Smooth muscle cell (in vitro differentiated cells): ENCODE results near the gene CASP2. TPM values are rescaled to one million over a fixed set of nuclear protein-coding genes. Genes with fewer than 3 reads are reported as not detected.
A peak's percentile ranks its signal among the peaks of the same experiment; 100 is the strongest.

Experiments used
- DNase-seq: peaks from one replicate; lab custom pipeline; 2025; ENCODE audit not compliant: unreplicated experiment; lab: John Stamatoyannopoulos, UW
- H2AFZ ChIP-seq: fragments of 200-600 bp; sonication (generic); 2 replicates; pipeline ENCODE4 v1.6.0; 2016; ENCODE audit warnings: antibody characterized with exemption, low read depth, mild to moderate bottlenecking
- H3F3A ChIP-seq: fragments of 200-600 bp; sonication (generic); 2 replicates; pipeline ENCODE4 v1.6.0; 2017; ENCODE audit warnings: antibody characterized with exemption, low read depth
- H3K27ac ChIP-seq: fragments of 200-600 bp; sonication (generic); 2 replicates; pipeline ENCODE4 v1.5.1; 2016; ENCODE audit warnings: low read depth, mild to moderate bottlenecking
- H3K27me3 ChIP-seq: fragments of 200-600 bp; sonication (generic); 2 replicates; pipeline ENCODE4 v1.6.1; 2016; ENCODE audit warnings: low read depth, mild to moderate bottlenecking
- H3K36me3 ChIP-seq: fragments of 200-600 bp; sonication (generic); 2 replicates; pipeline ENCODE4 v1.5.1; 2016; ENCODE audit warnings: low read depth
- H3K4me1 ChIP-seq: fragments of 200-600 bp; sonication (generic); 2 replicates; pipeline ENCODE4 v1.5.1; 2016; ENCODE audit warnings: low read depth
- H3K4me2 ChIP-seq: fragments of 200-600 bp; sonication (generic); 2 replicates; pipeline ENCODE4 v1.6.0; 2016; ENCODE audit warnings: mild to moderate bottlenecking
- H3K4me3 ChIP-seq: fragments of 200-600 bp; sonication (generic); 2 replicates; pipeline ENCODE4 v1.5.1; 2016; ENCODE audit warnings: mild to moderate bottlenecking
- H3K79me2 ChIP-seq: fragments of 200-600 bp; sonication (generic); 2 replicates; pipeline ENCODE4 v1.6.0; 2016; ENCODE audit warnings: low read depth, mild to moderate bottlenecking
- H3K9ac ChIP-seq: fragments of 200-600 bp; sonication (generic); 2 replicates; pipeline ENCODE4 v1.6.0; 2016; ENCODE audit warnings: low read depth
- H3K9me3 ChIP-seq: fragments of 200-600 bp; sonication (generic); replicated peaks from 2 replicates; pipeline ENCODE4 v1.5.1; 2016; ENCODE audit warnings: low read depth
- H4K20me1 ChIP-seq: fragments of 200-600 bp; sonication (generic); 2 replicates; pipeline ENCODE4 v1.6.0; 2016; ENCODE audit warnings: low read depth
- CTCF ChIP-seq: fragments of 200-600 bp; sonication (generic); IDR thresholded peaks from 2 replicates; pipeline ENCODE4 v1.5.1; 2017; ENCODE audit warnings: borderline replicate concordance, mild to moderate bottlenecking, antibody characterized with exemption; ENCODE audit not compliant: insufficient read depth, poor library complexity, severe bottlenecking
- WGBS: methylation state at CpG from one replicate; pipeline ENCODE4 v1.1.7; 2016; ENCODE audit warnings: low lambda C conversion rate; 5-methylcytosine and 5-hydroxymethylcytosine counted together
- polyA plus RNA-seq: library from polyadenylated mRNA; unstranded; fragments of >200 nt; fragmentation: Nextera tagmentation; extraction: Ambion mirVana; gene quantifications from 2 replicates; pipeline ENCODE4 v1.2.1, GENCODE V29; 2016
- total RNA-seq: library from RNA; depleted of rRNA; stranded (reverse); fragments of >200 nt; gene quantifications from 2 replicates; pipeline ENCODE4 v1.2.3, GENCODE V29; 2014

The CASP2 gene
- total and polyA plus RNA-seq, 2 experiments from 2014 or later: 8.1 to 22.0 TPM

GRCh38 chr7:143337216-143337615 is 49.1 kb downstream of the CASP2 start:
- Histone ChIP-seq H3F3A (no peaks in the 10 kb centered on the region), H3K27ac (no peak overlapping the region), H3K9ac (no peak overlapping the region), H4K20me1 (no peaks in the 10 kb centered on the region), H3K79me2 (no peaks in the 10 kb centered on the region), H3K27me3 (peaks cover 9% of the 10 kb centered on the region), H3K4me2 (no peak overlapping the region), H3K4me3 (no peak overlapping the region), H3K4me1 (no peaks in the 10 kb centered on the region), H2AFZ (no peak overlapping the region), H3K9me3 (no peaks in the 10 kb centered on the region), H3K36me3 (no peaks in the 10 kb centered on the region)
- DNase-seq: no peak
- 90% methylated on average over 3 of the region's 3 CpGs for WGBS
- TF ChIP-seq CTCF: no peak

GRCh38 chr7:143341842-143342241 is 53.7 kb downstream of the CASP2 start:
- no peak overlapping the region for H3K4me2 ChIP-seq
- H3K79me2 ChIP-seq: no peaks in the 10 kb centered on the region
- no peak overlapping the region for H3K9ac ChIP-seq
- H3K36me3 ChIP-seq: no peaks in the 10 kb centered on the region
- no peaks in the 10 kb centered on the region for H3K9me3 ChIP-seq
- no peak overlapping the region for H3K4me3 ChIP-seq
- H4K20me1 ChIP-seq: no peaks in the 10 kb centered on the region
- 93% methylated on average over 8 of the region's 8 CpGs for WGBS
- H3F3A ChIP-seq: no peaks in the 10 kb centered on the region
- no peak for DNase-seq
- H3K27ac ChIP-seq: no peak overlapping the region
- H3K27me3 ChIP-seq: peaks cover 24% of the 10 kb centered on the region
- H2AFZ ChIP-seq: no peak overlapping the region
- no peak for TF ChIP-seq CTCF
- peaks cover 3% of the 10 kb centered on the region for H3K4me1 ChIP-seq

DNA sequence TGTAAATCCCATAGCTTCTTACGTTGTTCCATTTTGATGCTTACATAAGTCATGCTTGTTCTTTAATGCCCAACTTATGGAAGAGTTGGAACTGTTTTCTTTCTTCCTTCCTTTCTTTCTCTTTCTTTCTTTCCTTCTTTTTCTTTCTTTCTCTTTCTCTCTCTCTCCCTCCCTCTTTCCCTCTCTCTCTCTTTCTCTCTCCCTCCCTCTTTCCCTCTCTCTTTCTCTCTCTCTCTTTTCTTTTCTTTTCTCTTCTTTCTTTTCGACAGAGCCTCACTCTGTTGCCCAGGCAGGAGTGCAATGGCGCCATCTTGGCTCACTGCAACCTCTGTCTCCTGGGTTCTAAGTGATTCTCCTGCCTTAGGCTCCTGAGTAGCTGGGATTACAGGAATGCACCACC is 55.4 kb downstream of the CASP2 start:
- H3K9ac ChIP-seq: no peak overlapping the region
- no peak overlapping the region for H2AFZ ChIP-seq
- H3K27me3 ChIP-seq: peaks cover 19% of the 10 kb centered on the region
- no peaks in the 10 kb centered on the region for H3F3A ChIP-seq
- peaks cover 3% of the 10 kb centered on the region for H3K4me1 ChIP-seq
- no peak overlapping the region for H3K4me2 ChIP-seq
- H3K9me3 ChIP-seq: no peaks in the 10 kb centered on the region
- H4K20me1 ChIP-seq: no peaks in the 10 kb centered on the region
- H3K27ac ChIP-seq: no peak overlapping the region
- no peak for TF ChIP-seq CTCF
- WGBS: 68% methylated on average over 3 of the region's 3 CpGs
- H3K36me3 ChIP-seq: no peaks in the 10 kb centered on the region
- no peaks in the 10 kb centered on the region for H3K79me2 ChIP-seq
- H3K4me3 ChIP-seq: no peak overlapping the region
- no peak for DNase-seq

GRCh38 chr7:143345428-143345900 is 57.3 kb downstream of the CASP2 start:
- no peaks in the 10 kb centered on the region for H3F3A ChIP-seq
- H3K9me3 ChIP-seq: no peaks in the 10 kb centered on the region
- WGBS: 3% methylated on average over 32 of the region's 35 CpGs
- peak; percentile 39 for TF ChIP-seq CTCF
- H3K9ac ChIP-seq: no peak overlapping the region
- H2AFZ ChIP-seq: peak overlapping the region; percentile 95
- H3K27me3 ChIP-seq: peaks cover 19% of the 10 kb centered on the region
- H3K4me1 ChIP-seq: peaks cover 3% of the 10 kb centered on the region
- H3K4me3 ChIP-seq: peak overlapping the region; percentile 43
- no peaks in the 10 kb centered on the region for H3K36me3 ChIP-seq
- H3K4me2 ChIP-seq: peak overlapping the region; percentile 84
- no peak for DNase-seq
- no peaks in the 10 kb centered on the region for H3K79me2 ChIP-seq
- H4K20me1 ChIP-seq: no peaks in the 10 kb centered on the region
- no peak overlapping the region for H3K27ac ChIP-seq
